Subcutaneous adipose tissue (tissue), 4 donors: ENCODE data around the gene KAZN. TPM values are rescaled to one million over a fixed set of nuclear protein-coding genes. Genes with fewer than 3 reads are reported as not detected.

Experiments used
- total RNA-seq, 4 donors: library from RNA; depleted of rRNA; stranded (reverse); fragments of >200 nt; gene quantifications; one replicate each; pipeline ENCODE4 v1.1.0, GENCODE V29; 2016
- TF ChIP-seq, protein P1 (sequence below): fragments of 450-650 bp; IDR thresholded peaks from one replicate; pipeline ENCODE4 v1.5.1; 2016; ENCODE audit warnings: low read depth, mild to moderate bottlenecking, control low read depth, antibody characterized with exemption, moderate library complexity

KAZN gene
- total RNA-seq, 4 donors from 2014 or later, result 7.5 to 22.2 (median 10.4) TPM

- TF ChIP-seq, protein P1, sequence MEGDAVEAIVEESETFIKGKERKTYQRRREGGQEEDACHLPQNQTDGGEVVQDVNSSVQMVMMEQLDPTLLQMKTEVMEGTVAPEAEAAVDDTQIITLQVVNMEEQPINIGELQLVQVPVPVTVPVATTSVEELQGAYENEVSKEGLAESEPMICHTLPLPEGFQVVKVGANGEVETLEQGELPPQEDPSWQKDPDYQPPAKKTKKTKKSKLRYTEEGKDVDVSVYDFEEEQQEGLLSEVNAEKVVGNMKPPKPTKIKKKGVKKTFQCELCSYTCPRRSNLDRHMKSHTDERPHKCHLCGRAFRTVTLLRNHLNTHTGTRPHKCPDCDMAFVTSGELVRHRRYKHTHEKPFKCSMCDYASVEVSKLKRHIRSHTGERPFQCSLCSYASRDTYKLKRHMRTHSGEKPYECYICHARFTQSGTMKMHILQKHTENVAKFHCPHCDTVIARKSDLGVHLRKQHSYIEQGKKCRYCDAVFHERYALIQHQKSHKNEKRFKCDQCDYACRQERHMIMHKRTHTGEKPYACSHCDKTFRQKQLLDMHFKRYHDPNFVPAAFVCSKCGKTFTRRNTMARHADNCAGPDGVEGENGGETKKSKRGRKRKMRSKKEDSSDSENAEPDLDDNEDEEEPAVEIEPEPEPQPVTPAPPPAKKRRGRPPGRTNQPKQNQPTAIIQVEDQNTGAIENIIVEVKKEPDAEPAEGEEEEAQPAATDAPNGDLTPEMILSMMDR, result no peak
Observed at GRCh38 chr1:14674030-14674429, 75.5 kb downstream of the KAZN start.

DNA sequence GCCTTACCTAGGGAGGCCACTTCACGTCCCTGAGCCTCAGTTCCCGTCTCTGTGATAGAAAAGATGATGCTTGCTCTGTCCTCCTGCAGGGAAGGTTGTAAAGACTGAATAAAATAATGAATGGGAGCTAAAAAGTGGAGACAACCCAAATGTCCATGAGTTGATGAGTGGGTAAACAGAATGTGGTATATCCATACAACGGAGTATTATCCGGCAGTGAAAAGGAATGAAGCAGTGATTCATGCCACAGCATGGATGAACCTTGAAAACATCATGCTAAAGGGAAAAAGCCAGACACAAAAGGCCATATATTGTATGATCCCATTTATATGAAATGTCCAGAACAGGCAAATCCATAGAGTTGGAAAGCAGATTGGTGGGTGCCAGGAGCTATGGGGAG is 77.9 kb downstream of the KAZN start:
- TF ChIP-seq, protein P1, result no peak

- TF ChIP-seq, protein P1, result no peak
Observed at GRCh38 chr1:14677292-14677971, 78.9 kb downstream of the KAZN start.

GRCh38 chr1:14678011-14678638 is 79.6 kb downstream of the KAZN start:
- TF ChIP-seq, protein P1, result no peak

- TF ChIP-seq, protein P1, result no peak
Observed at GRCh38 chr1:14679027-14679688, 80.7 kb downstream of the KAZN start.

DNA sequence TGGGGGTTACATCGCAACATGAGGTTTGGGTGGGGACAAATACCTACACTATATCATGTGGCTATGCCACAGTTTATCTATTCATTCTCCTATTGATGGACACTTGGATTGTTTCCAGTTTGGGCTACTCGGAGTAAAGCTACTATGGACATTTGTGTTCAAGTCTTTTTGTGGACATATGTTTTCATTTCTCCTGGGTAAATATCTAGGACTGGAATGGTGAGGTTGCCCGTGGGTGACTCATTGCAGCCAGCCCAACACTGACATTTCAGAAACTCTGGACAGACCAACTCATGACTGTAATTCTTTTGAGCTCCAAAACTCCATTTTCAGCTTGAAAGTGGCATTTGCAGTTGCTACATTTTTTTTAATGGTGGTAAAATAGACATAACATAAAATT is 82.7 kb downstream of the KAZN start:
- TF ChIP-seq, protein P1, result no peak

GRCh38 chr1:14682941-14683621 is 84.6 kb downstream of the KAZN start:
- TF ChIP-seq, protein P1, result no peak
